ENCODE results near the gene SHMT2. TPM values are rescaled to one million over a fixed set of nuclear protein-coding genes. Genes with fewer than 3 reads are reported as not detected.

SHMT2 gene
- total and polyA plus RNA-seq, 7 donors: 24.6 to 100 (median 30.0) TPM

DNA sequence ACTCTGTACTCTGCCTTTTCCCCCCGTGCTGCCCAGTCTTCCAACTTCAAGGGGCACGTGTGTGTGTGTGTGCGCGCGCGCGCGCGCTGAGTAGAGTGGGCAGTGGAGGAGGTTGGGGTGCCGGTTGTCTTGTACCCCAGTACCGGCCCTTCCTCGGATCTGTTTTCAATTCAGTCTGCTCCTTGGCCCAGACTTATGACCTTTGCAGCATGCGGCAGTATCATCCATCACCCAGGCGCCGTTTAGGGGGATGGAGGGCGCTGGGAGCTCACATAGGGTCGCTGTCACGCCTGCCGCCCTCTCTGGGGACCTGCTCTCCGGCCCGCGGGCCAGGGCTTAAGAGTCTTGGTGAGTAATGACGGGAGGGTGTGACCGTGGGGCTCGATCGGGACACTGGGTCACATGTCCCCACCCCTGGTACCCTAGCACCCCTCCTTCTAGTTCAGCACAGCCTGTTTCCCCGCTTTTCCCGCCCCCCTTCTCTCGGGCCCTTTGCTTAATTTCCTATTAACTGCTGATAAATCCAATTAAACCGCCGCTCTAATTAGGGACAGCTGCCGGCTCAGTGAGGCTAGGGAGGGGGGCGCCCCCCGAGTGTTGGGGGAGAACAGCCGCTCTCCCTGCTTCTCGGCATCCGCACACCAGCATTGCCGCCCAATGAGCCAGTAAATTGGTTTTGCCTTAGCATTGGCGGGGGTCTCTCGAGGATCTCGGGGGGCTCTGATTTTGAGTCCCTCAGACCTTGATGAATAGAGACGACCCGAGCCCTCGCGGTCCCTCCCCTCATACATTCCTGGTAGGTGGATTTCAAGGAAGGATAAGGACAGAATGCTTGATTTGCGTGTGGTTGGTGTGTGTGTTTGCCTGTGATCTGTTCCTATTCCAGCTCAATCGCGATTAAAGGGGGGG is 12.1 kb downstream of the SHMT2 start:
- WGBS, 2 donors: 8 to 11% methylated on average over 48 of the region's 48 CpGs
- Histone ChIP-seq H3K9me3 (no peaks in the 10 kb centered on the region), H3K4me1 (peaks cover 0 to 67% (median 58%) of the 10 kb centered on the region in 4 donors), H3K27ac (no peak overlapping the region), H3K36me3 (no peaks in the 10 kb centered on the region), H3K4me3 (no peak overlapping the region), H3K27me3 (peaks cover 63 to 88% (median 85%) of the 10 kb centered on the region in 3 donors)
- intact Hi-C loops (cut with DNase I): no loop called here
- DNase-seq: peak; percentile 65
- TF ChIP-seq, protein P1, sequence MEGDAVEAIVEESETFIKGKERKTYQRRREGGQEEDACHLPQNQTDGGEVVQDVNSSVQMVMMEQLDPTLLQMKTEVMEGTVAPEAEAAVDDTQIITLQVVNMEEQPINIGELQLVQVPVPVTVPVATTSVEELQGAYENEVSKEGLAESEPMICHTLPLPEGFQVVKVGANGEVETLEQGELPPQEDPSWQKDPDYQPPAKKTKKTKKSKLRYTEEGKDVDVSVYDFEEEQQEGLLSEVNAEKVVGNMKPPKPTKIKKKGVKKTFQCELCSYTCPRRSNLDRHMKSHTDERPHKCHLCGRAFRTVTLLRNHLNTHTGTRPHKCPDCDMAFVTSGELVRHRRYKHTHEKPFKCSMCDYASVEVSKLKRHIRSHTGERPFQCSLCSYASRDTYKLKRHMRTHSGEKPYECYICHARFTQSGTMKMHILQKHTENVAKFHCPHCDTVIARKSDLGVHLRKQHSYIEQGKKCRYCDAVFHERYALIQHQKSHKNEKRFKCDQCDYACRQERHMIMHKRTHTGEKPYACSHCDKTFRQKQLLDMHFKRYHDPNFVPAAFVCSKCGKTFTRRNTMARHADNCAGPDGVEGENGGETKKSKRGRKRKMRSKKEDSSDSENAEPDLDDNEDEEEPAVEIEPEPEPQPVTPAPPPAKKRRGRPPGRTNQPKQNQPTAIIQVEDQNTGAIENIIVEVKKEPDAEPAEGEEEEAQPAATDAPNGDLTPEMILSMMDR (IDR thresholded peaks at IDR 0.05): no peak
- TF ChIP-seq POLR2AphosphoS5 (IDR thresholded peaks at IDR 0.05): no peak
- no peak for TF ChIP-seq EP300 (IDR thresholded peaks at IDR 0.05)
- no peak for TF ChIP-seq POLR2A (IDR thresholded peaks at IDR 0.05)

DNA sequence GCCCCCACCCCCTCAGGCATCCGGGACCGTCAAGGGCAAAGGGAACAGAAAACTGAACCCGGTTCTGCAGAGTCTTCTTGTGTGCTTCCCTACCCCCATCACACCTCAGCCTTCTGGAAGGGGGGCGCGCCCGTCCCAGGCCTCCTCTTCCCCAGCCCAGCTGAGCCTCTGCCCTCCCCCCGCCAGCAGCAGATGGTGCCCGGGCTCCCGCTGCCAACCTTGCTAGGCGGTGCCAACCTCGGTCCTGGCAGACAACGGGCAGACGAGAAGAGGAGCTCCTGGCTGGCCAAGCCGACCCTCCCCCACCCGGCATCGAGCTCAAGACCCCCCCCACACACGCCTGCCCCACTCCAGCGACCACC is 12.8 kb downstream of the SHMT2 start:
- TF ChIP-seq EP300 (IDR thresholded peaks at IDR 0.05) (no peak), POLR2A (IDR thresholded peaks at IDR 0.05) (no peak), POLR2AphosphoS5 (IDR thresholded peaks at IDR 0.05) (no peak)
- TF ChIP-seq, protein P1 (IDR thresholded peaks at IDR 0.05): no peak
- peaks cover 62 to 81% (median 79%) of the 10 kb centered on the region in 3 donors for H3K27me3 ChIP-seq
- no peak overlapping the region for H3K27ac ChIP-seq
- H3K4me3 ChIP-seq: peak overlapping the region in 2 of 4 donors; percentile 4 to 39
- DNase-seq: peak; percentile 71
- 1 to 2% methylated on average over 18 of the region's 18 CpGs for WGBS, 2 donors
- intact Hi-C loops (cut with DNase I): no loop called here
- H3K36me3 ChIP-seq: no peaks in the 10 kb centered on the region
- peaks cover 0 to 63% (median 58%) of the 10 kb centered on the region in 4 donors for H3K4me1 ChIP-seq
- H3K9me3 ChIP-seq: no peaks in the 10 kb centered on the region

DNA sequence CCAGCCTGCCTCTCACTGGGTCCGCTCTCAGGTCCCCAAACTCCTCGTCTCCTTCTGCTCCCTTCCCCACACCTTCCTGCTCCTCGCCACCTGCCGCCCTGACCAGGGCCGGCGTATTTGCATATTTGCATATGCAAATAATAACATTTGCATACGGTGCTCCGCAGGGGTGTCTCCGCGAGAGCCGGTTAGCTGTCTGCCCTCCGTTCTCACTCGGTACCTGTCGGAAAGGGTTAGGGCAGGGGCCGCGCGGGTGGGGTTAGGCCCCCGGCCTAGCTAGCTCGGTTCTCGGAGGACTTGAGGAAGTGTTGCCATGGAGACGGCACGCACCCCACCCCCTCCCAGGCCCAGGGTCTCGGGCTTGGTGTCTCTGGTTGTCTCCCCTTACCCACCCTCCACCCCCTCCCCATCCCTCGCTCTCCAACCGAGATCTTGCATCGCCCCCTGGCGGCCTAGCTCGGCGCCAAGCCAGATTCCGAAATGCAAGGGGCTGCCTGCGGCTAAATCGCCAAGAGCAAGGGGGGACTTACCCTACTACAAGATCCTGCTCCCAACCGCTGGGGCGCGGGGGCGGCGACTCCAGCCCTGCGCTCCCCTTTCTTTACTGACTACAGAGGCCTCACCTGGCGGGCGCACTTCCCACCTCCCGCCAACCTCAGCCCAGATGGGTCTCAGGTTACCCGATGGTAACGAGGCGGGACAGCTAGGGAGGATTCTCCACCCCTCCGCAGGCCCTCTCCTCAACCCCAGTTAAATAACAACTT is 13.4 kb downstream of the SHMT2 start:
- peaks cover 56 to 76% (median 73%) of the 10 kb centered on the region in 3 donors for H3K27me3 ChIP-seq
- 1 to 2% methylated on average over 45 of the region's 45 CpGs for WGBS, 2 donors
- no peak overlapping the region for H3K27ac ChIP-seq
- H3K36me3 ChIP-seq: no peaks in the 10 kb centered on the region
- intact Hi-C loops (cut with DNase I): loop anchor here (1.0 kb wide), 1 partner anchor 30 kb away; no protein-coding TSS in a partner anchor
- H3K4me1 ChIP-seq: peaks cover 0 to 61% (median 57%) of the 10 kb centered on the region in 4 donors
- H3K4me3 ChIP-seq: peak overlapping the region in 3 of 4 donors; percentile 4 to 39 (median 35)
- peak; percentile 75 for DNase-seq
- no peak for TF ChIP-seq POLR2A (IDR thresholded peaks at IDR 0.05)
- TF ChIP-seq, protein P1 (IDR thresholded peaks at IDR 0.05): peak in 3 of 4 experiments; percentile 14 to 59 (median 31)
- H3K9me3 ChIP-seq: no peaks in the 10 kb centered on the region

DNA sequence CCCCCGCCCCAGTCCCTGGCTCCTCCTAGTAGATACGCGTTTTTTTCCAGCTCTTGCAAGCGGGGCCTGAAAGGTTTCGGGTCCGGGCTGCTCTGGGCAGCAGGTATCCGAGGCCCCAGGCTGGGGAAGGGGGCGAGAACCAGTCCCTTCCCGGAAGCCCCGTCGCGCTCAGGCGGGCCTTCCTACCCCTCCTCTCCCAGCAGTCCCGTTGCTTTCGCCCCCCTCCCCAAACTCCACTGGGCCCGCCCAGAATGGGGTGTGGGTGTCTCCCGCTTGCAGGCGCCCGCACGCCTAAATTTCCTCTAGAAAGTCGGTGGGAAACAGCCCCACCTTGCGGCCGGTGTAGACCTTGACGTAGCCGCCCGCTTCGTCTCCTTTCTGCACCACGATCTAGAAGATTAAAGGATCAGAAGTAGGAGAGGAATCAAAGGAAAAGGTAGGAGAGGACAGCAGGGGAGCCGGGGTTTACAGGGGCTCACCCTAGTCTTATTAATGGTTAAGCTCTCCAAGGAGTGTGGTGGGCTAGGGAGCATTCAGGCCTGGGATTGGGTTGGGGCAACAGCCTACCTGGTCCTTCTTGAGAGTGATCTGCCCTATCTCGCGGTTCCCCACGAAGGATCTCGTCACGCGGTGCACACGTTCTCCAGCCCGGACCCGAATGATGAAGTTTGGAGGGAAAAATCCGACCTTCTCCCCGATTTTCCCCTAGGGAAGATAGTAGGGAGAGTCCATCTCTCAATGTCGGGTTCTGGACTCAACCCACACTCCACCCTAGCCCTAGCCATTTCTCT is 14.2 kb downstream of the SHMT2 start:
- peaks cover 0 to 52% (median 48%) of the 10 kb centered on the region in 4 donors for H3K4me1 ChIP-seq
- H3K36me3 ChIP-seq: no peaks in the 10 kb centered on the region
- H3K9me3 ChIP-seq: no peaks in the 10 kb centered on the region
- no peak overlapping the region for H3K27ac ChIP-seq
- peak overlapping the region in 3 of 4 donors; percentile 0 to 39 (median 35) for H3K4me3 ChIP-seq
- TF ChIP-seq, protein P1 (IDR thresholded peaks at IDR 0.05): peak; percentile 46 to 65 (median 57)
- TF ChIP-seq EP300 (IDR thresholded peaks at IDR 0.05): no peak
- 9 to 12% methylated on average over 41 of the region's 41 CpGs for whole genome bisulfite sequencing, 2 donors
- DNase-seq: peak; percentile 85
- peaks cover 49 to 72% (median 65%) of the 10 kb centered on the region in 3 donors for H3K27me3 ChIP-seq
- intact Hi-C loops (cut with DNase I): loop anchor here (1.0 kb wide), 1 partner anchor 30 kb away; no protein-coding TSS in a partner anchor
